T-helper 1 cell treated with Interleukin-12 subunit alpha and Interleukin-12 subunit beta and Interleukin-4 antibody, amounts not matched to agents 30 μg/mL and 1 μg/mL, for 36 hours (primary cell): Measurements from ENCODE around the gene ZFC3H1.
"Not testable (repeated sequence)": the region's sequence is repeated elsewhere in the genome, so short reads cannot be mapped to it uniquely, and the experiment has no call there.

Source experiments
- H3K27ac Mint-ChIP-seq: one replicate; pipeline ENCODE4 v1.8.0; 2021; ENCODE audit warnings: mild to moderate bottlenecking, mixed read lengths
- H3K27me3 Mint-ChIP-seq: one replicate; pipeline ENCODE4 v1.8.0; 2021; ENCODE audit warnings: low read depth, mixed read lengths
- H3K36me3 Mint-ChIP-seq: one replicate; pipeline ENCODE4 v1.8.0; 2021; ENCODE audit warnings: low read depth, mixed read lengths
- H3K4me1 Mint-ChIP-seq: one replicate; pipeline ENCODE4 v1.8.0; 2021; ENCODE audit warnings: low read depth, mixed read lengths
- H3K4me3 Mint-ChIP-seq: one replicate; pipeline ENCODE4 v1.8.0; 2021; ENCODE audit warnings: mild to moderate bottlenecking, moderate library complexity, mixed read lengths
- H3K9me3 Mint-ChIP-seq: one replicate; pipeline ENCODE4 v1.8.0; 2021; ENCODE audit warnings: mixed read lengths

The ZFC3H1 gene, protein sequence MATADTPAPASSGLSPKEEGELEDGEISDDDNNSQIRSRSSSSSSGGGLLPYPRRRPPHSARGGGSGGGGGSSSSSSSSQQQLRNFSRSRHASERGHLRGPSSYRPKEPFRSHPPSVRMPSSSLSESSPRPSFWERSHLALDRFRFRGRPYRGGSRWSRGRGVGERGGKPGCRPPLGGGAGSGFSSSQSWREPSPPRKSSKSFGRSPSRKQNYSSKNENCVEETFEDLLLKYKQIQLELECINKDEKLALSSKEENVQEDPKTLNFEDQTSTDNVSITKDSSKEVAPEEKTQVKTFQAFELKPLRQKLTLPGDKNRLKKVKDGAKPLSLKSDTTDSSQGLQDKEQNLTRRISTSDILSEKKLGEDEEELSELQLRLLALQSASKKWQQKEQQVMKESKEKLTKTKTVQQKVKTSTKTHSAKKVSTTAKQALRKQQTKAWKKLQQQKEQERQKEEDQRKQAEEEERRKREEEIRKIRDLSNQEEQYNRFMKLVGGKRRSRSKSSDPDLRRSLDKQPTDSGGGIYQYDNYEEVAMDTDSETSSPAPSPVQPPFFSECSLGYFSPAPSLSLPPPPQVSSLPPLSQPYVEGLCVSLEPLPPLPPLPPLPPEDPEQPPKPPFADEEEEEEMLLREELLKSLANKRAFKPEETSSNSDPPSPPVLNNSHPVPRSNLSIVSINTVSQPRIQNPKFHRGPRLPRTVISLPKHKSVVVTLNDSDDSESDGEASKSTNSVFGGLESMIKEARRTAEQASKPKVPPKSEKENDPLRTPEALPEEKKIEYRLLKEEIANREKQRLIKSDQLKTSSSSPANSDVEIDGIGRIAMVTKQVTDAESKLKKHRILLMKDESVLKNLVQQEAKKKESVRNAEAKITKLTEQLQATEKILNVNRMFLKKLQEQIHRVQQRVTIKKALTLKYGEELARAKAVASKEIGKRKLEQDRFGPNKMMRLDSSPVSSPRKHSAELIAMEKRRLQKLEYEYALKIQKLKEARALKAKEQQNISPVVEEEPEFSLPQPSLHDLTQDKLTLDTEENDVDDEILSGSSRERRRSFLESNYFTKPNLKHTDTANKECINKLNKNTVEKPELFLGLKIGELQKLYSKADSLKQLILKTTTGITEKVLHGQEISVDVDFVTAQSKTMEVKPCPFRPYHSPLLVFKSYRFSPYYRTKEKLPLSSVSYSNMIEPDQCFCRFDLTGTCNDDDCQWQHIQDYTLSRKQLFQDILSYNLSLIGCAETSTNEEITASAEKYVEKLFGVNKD (N-terminal part only)

DNA sequence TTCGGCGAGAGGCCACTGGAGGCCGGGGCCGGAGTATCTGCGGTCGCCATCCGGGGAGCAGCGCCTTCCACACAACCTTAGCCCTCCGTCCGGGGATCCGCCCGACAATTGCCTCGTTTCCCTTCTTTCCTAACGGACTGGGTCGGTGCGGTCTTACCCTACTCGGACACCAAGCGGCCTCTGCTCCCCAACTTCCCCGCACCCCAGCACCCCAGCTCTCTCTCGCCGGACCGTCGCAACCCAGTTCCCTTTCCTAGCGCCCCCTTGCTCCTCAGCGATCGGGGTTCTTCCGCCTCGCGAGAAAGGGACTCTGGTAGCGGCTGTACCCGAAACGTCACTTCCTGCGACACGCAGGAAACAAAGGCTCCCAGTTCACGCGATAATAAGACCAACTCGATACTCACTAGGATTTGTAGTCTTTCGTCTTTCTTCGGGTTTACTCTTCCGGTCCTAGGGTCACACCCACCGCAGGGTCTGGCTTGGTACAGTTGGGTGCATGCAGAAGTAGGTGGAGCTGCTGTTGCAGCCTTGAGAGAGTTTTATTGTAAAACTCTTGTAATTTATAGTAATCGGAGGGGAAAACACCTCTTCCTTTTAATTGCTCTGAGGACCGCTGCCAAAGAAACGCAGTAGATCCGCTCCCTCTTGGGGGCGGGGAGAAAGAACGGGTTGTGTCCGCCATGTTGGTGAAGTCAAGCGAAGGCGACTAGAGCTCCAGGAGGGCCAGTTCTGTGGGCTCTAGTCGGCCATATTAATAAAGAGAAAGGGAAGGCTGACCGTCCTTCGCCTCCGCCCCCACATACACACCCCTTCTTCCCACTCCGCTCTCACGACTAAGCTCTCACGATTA is at the start of gene ZFC3H1, which contains the start of gene THAP2:
Gene ZFC3H1 (minus strand): TSS at position 288 of the 850 bp plus-strand sequence. CDS start 238 bp downstream, at position 50.
Gene THAP2 (plus strand): TSS at position 741 of the 850 bp plus-strand sequence. CDS start 209 bp downstream, outside the sequence.
- no peaks in the 10 kb centered on the region for H3K9me3 Mint-ChIP-seq
- H3K27me3 Mint-ChIP-seq, result no peaks in the 10 kb centered on the region
- H3K36me3 Mint-ChIP-seq, result peaks cover 28% of the 10 kb centered on the region
- peak within 1 kb of the TSS; percentile 99 for H3K27ac Mint-ChIP-seq
- peaks cover 25% of the 10 kb centered on the region for H3K4me1 Mint-ChIP-seq
- peak within 1 kb of the TSS; percentile 99 for H3K4me3 Mint-ChIP-seq

- peaks cover 32% of the 10 kb centered on the region for H3K9me3 Mint-ChIP-seq
- no peak overlapping the region for H3K27ac Mint-ChIP-seq
- peaks cover 15% of the 10 kb centered on the region for H3K27me3 Mint-ChIP-seq
- peaks cover 8% of the 10 kb centered on the region for H3K4me1 Mint-ChIP-seq
- peaks cover 5% of the 10 kb centered on the region for H3K36me3 Mint-ChIP-seq
- no peak overlapping the region for H3K4me3 Mint-ChIP-seq
Measured at GRCh38 chr12:71710276-71711125, 46.9 kb upstream of the ZFC3H1 start.

DNA sequence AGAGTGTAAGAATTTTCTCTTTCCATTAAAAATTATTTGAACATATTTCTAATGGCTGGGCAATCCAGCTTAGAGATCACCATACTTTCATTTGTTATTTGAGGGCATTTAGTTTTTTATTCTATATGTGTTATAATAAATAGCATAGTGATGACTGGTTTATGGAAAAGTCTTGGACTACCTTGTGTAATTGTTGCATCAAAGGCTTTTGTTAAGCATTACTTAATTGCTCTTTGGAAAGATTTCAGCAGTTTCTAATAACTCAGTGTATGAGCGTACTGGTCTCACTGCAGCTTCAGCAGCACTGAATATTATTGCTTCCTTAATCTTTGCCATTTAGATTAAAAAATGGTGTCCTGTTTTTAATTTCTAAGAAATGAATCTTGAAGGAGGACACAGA is 45.0 kb upstream of the ZFC3H1 start:
- Mint-ChIP-seq H3K36me3 (peaks cover 5% of the 10 kb centered on the region), H3K27ac (no peak overlapping the region), H3K9me3 (peaks cover 23% of the 10 kb centered on the region)

GRCh38 chr12:71704920-71705319 is 41.3 kb upstream of the ZFC3H1 start:
- Mint-ChIP-seq H3K4me3 (no peak overlapping the region), H3K9me3 (no peaks in the 10 kb centered on the region), H3K27ac (no peak overlapping the region), H3K27me3 (no peaks in the 10 kb centered on the region), H3K36me3 (peaks cover 3% of the 10 kb centered on the region), H3K4me1 (peaks cover 8% of the 10 kb centered on the region)

More for the DNA sequence above, 45.0 kb upstream of the ZFC3H1 start:
- H3K27me3 Mint-ChIP-seq, result peaks cover 12% of the 10 kb centered on the region
- H3K4me1 Mint-ChIP-seq, result peaks cover 8% of the 10 kb centered on the region
- no peak overlapping the region for H3K4me3 Mint-ChIP-seq

- no peak overlapping the region for H3K27ac Mint-ChIP-seq
- H3K4me1 Mint-ChIP-seq, result peaks cover 5% of the 10 kb centered on the region
- H3K9me3 Mint-ChIP-seq, result no peaks in the 10 kb centered on the region
- H3K36me3 Mint-ChIP-seq, result peaks cover 12% of the 10 kb centered on the region
- no peaks in the 10 kb centered on the region for H3K27me3 Mint-ChIP-seq
- no peak overlapping the region for H3K4me3 Mint-ChIP-seq
Measured at GRCh38 chr12:71703206-71703605, 39.6 kb upstream of the ZFC3H1 start.

DNA sequence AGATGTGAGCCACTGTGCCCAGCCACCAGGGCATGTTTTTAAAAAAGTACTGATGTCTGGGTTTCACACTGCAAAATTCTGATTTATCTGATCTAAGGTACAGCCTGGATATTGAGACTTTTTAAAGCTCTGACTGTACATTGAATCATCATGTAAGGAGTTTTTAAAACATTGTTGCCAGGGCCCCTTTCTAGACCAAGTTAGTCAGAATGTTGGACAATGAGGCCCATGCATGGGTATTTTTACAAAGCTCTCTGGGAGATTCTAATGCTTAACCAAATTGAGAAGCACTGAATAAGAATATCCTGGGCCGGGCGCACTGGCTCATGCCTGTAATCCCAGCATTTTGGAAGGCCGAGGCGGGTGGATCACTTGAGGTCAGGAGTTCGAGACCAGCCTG is 38.9 kb upstream of the ZFC3H1 start:
- no peak overlapping the region for H3K27ac Mint-ChIP-seq
- no peaks in the 10 kb centered on the region for H3K9me3 Mint-ChIP-seq
- H3K27me3 Mint-ChIP-seq, result no peaks in the 10 kb centered on the region
- H3K4me1 Mint-ChIP-seq, result no peaks in the 10 kb centered on the region
- no peak overlapping the region for H3K4me3 Mint-ChIP-seq
- H3K36me3 Mint-ChIP-seq, result peaks cover 13% of the 10 kb centered on the region

DNA sequence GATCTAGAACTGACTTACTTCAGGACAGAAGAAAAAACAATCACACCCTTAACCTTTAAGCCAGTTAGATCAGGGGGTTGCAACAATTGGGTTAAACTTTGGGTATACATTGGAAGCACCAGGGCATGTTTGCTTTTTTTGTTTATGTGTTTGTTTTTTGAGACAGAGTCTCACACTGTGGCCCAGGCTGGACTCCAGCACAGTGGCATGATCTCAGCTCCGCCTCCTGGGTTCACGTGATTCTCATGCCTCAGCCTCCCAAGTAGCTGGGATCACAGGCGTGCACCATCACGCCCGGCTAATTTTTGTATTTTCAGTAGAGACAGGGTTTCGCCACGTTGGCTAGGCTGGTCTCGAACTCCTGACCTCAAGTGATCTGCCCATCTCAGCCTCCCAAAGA is 38.5 kb upstream of the ZFC3H1 start:
- not testable (repeated sequence) for H3K4me3 Mint-ChIP-seq, H3K27ac Mint-ChIP-seq, H3K27me3 Mint-ChIP-seq, H3K4me1 Mint-ChIP-seq, H3K9me3 Mint-ChIP-seq
- H3K36me3 Mint-ChIP-seq, result peaks cover 13% of the 10 kb centered on the region

GRCh38 chr12:71695782-71696181 is 32.1 kb upstream of the ZFC3H1 start:
- H3K4me1 Mint-ChIP-seq, result peaks cover 5% of the 10 kb centered on the region

GRCh38 chr12:71694099-71694820 is 30.6 kb upstream of the ZFC3H1 start:
- peaks cover 11% of the 10 kb centered on the region for H3K36me3 Mint-ChIP-seq
- H3K4me3 Mint-ChIP-seq, result no peak overlapping the region
- H3K27ac Mint-ChIP-seq, result no peak overlapping the region
- H3K4me1 Mint-ChIP-seq, result peaks cover 5% of the 10 kb centered on the region
- H3K9me3 Mint-ChIP-seq, result no peaks in the 10 kb centered on the region
- H3K27me3 Mint-ChIP-seq, result no peaks in the 10 kb centered on the region

More at GRCh38 chr12:71695782-71696181, 32.1 kb upstream of the ZFC3H1 start:
- H3K9me3 Mint-ChIP-seq, result no peaks in the 10 kb centered on the region
- no peaks in the 10 kb centered on the region for H3K27me3 Mint-ChIP-seq
- H3K27ac Mint-ChIP-seq, result no peak overlapping the region
- H3K36me3 Mint-ChIP-seq, result peaks cover 16% of the 10 kb centered on the region
- no peak overlapping the region for H3K4me3 Mint-ChIP-seq

DNA sequence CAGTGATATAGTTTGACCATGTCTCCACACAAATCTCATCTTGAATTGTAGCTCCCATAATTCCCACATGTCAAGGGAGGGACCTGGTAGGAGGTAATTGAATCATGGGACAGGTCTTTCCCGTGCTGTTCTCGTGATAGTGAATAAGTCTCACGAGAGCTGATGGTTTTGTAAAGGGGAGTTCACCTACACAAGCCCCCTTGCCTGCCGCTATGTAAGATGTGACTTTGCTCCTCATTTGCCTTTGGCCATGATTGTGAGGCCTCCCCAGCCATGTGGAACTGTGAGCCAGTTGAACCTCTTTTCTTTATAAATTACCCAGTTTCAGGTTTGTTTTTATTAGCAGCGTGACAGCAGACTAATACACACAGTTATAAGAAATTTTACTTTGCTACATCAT is 30.0 kb upstream of the ZFC3H1 start:
- H3K27ac Mint-ChIP-seq, H3K4me3 Mint-ChIP-seq, H3K36me3 Mint-ChIP-seq, H3K27me3 Mint-ChIP-seq, H3K4me1 Mint-ChIP-seq, H3K9me3 Mint-ChIP-seq: not testable (repeated sequence)

GRCh38 chr12:71693126-71693525 is 29.5 kb upstream of the ZFC3H1 start:
- H3K4me3 Mint-ChIP-seq, result no peak overlapping the region
- no peak overlapping the region for H3K27ac Mint-ChIP-seq
- peaks cover 5% of the 10 kb centered on the region for H3K4me1 Mint-ChIP-seq
- peaks cover 4% of the 10 kb centered on the region for H3K36me3 Mint-ChIP-seq
- H3K9me3 Mint-ChIP-seq, result no peaks in the 10 kb centered on the region
- no peaks in the 10 kb centered on the region for H3K27me3 Mint-ChIP-seq

- no peaks in the 10 kb centered on the region for H3K27me3 Mint-ChIP-seq
- H3K36me3 Mint-ChIP-seq, result peaks cover 3% of the 10 kb centered on the region
- H3K27ac Mint-ChIP-seq, result no peak overlapping the region
- H3K4me3 Mint-ChIP-seq, result no peak overlapping the region
- H3K9me3 Mint-ChIP-seq, result no peaks in the 10 kb centered on the region
- peaks cover 13% of the 10 kb centered on the region for H3K4me1 Mint-ChIP-seq
Measured at GRCh38 chr12:71691504-71692129, 28.0 kb upstream of the ZFC3H1 start.
